Left lobe of liver (tissue), 2 donors: Measurements from ENCODE around the gene GRIK1. TPM values are rescaled to one million over a fixed set of nuclear protein-coding genes. Genes with fewer than 3 reads are reported as not detected.

Experiments
- ATAC-seq: fragments of 200-7000 bp; cut with Tn5 transposase; one replicate; pipeline ENCODE4 v1.9.1; 2020; ENCODE audit warnings: mild to moderate bottlenecking, moderate library complexity
- DNase-seq: peaks from one replicate; pipeline ENCODE4 v3.0.0-alpha.2; 2020; ENCODE audit warnings: low spot score
- total RNA-seq: library from RNA; stranded (reverse); gene quantifications from one replicate; pipeline ENCODE4 v1.2.1, GENCODE V29; 2021
- donor health status: DM: no; HTN: no; CAD: no; lungs with moderate emphysema.
- donor health status: DM: no; HTN: yes; CAD: no.

Gene GRIK1
- total RNA-seq, 1 donor from 2014 or later = 0.18 TPM

DNA sequence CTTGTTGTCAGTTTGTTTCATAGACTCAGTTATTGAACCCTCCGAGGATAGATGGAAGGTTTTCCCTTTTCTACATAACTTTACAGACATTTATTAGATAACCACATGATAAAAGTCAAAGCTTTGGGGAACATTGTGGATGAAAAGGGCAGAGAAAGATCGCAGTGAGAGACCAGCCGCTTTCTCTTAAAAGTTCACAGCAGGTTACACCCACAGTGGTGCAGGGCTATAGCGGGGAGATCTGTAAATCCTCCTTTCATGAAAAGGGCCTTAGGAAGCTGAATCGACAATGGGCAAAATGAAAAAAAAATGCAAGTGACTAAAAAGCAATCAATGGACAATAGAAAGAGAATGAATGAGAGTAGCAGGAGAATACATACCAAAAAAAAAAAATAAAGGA is 218.6 kb downstream of the GRIK1 start:
- ATAC-seq = no peak

DNA sequence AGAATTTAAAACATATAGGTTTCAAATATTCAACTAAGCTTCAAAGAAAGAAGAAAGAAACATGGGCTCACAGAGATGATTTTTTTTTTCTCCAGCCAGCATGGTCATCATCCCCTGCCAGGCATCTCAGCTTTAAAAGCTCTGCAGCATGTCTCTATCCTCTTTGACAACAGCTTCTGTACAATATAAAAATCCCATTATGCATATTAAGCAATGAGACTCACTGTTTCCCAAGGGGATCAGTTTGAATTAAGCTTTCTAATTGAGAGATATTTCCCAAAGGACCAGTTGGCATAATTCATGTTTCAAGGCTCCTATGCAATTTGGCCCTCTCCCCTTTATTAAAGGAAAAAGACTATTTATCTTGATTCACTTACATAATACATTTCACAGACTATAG is 220.3 kb downstream of the GRIK1 start:
- DNase-seq (no peak), ATAC-seq (no peak)

More for the DNA sequence above, 218.6 kb downstream of the GRIK1 start:
- no peak for DNase-seq

DNA sequence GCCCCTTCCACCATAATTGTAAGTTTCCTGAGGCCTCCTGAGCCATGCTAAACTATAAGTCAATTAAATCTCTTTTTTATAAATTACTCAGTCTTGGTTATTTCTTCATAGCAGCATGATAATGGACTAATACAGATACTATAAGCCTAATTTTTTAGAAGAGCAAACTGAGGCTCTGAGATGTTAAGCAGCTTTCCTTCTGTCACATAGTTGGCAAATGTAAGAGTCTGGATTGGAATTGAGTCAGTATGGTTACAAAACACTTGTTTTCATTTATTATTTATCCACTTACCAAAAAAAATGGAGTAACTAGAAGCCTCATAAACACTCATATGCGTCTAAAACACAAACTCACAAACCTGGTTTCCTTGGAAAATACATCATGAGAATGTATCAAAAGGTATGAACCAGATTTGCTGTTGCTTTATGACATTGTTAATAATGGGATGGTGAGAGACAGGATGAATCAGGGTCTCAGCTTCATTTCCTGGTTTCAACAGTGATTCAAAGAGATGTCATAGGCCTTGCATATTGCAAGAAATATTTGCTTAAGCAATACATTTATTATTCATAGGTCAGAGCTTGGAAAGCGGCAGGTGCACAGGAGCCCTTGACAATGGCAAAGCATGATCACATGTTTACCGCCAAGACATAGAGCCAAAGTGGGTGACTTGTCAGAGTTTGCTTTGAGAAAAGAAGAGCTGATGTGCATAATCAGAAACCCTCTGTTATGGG is 221.5 kb downstream of the GRIK1 start:
- ATAC-seq = no peak
- DNase-seq = no peak

DNA sequence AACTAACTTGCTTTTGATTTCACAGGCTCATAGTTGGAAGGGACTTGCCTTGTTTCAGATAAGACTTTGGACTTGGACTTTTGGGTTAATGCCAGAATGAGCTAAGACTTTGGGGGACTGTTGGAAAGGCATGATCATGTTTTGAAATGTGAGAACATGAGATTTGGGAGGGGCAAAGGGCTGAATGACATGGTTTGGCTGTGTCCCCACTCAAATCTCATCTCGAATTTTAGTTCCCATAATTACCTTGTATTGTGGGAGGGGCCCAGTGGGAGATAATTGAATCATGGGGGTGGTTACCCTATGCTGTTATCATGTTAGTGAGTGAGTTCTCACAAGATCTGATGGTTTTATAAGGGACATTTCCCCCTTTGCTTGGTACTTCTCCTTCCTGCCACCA is 222.1 kb downstream of the GRIK1 start:
- no peak for DNase-seq
- ATAC-seq = no peak

DNA sequence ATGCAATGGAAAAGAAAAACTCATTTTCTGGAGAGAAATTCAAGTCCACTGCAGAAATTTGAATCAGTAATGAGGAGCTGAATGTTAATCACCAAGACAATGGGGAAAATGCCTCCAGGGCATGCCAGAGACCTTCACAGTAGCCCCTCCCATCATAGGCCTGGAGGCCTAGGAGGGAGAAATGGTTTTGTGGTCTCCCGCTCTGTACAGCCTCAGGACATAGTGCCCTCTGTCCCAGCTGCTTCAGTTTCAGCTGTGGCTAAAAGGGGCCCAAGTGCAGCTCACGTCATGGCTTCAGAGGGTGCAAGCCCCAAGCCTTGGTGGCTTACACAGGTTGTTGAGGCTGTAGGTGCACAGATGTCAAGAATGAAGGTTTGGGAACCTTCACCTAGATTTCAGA is 223.0 kb downstream of the GRIK1 start:
- no peak for DNase-seq

DNA sequence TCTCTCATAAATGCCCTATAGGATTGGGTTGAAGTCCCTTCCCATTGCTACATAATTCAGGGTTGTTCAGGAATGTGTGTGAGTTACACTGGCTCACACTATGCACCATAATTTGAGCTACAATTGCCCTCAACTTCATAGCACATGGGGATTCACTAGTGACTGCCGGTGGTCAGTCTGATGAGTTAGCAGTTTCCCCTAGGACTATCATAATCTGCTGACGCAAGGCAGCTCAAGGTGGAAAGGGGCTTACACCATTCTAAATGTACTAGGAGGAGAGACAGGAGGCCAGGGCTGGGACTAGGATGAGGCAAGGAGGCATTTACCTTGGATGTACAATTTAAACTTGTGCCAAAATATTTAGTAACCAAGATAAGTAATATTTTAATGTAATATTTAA is 224.7 kb downstream of the GRIK1 start:
- no peak for ATAC-seq
- DNase-seq = no peak

More for the DNA sequence above, 223.0 kb downstream of the GRIK1 start:
- no peak for ATAC-seq

DNA sequence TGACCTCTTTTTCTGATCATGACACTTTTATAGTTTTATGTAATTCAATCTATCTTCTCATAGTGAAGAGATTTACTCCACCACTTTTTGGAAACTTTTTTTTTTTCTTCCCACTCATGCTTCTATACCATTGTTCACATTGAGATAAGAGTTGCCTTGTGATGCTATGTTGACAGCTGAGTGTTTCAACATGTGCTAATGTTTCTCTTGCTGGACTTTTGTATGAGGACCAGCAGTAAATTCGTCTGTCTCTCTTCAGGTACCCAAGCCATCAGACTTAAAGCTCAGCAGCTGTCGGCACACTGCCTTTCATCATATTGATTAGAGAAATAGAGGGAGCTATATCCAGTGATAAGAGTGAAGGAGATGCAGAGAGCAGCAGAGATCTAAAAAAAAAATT is 227.0 kb downstream of the GRIK1 start:
- ATAC-seq = no peak
- no peak for DNase-seq

DNA sequence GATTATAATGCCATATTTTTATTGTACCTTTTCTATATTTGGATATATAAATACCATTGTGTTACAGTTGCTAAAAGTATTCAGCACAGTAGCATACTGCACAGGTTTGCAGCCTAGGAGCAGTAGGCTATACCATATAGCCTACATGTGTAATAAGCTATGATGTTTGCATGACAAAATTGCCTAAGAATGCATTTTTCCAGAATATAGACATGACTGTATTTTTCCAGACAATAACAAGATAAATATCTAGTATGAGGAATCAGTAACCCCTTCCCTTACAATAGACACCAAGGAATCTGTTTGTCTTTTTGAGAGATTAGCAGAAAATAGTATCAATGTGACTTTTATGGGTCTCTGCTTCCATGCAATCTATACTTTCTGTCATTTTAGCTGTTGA is 228.6 kb downstream of the GRIK1 start:
- DNase-seq = no peak
- ATAC-seq = no peak

DNA sequence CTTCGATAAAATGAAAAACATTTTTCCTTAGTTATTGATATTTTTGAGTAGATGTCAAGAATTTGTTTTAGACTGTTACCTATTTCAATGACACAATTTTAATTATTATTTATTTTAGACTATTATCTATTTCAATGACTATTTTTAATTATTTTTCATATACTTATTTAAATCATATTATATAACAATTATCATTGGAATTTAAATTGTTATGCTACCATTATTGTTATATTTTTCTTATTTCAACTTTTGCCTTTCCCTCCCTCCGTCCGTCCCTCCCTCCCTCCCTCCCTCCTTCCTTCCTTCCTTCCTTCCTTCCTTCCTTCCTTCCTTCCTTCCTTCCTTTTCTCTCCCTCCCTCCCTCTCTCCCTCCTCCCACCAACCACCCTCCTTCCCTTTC is 229.3 kb downstream of the GRIK1 start:
- ATAC-seq = no peak
- DNase-seq = no peak

DNA sequence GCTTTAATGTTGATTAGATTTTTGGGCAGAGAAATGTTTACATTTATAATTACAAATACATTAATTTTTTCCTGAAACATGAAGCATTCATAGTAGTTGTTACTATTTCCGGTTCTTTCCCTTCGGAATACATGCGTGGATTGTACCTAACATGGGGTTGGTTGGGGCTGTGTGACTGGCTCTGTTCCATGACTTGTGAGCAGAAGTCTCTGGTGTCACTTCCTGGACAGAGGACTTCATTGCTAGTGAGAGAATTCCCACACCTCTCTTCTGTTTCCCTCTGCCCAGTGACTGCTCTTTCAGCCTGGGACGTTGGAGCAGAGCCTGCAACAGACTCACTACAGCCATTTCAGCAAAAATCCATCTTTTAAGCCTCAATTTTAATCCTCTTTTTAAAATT is 231.4 kb downstream of the GRIK1 start:
- DNase-seq (no peak), ATAC-seq (no peak)

DNA sequence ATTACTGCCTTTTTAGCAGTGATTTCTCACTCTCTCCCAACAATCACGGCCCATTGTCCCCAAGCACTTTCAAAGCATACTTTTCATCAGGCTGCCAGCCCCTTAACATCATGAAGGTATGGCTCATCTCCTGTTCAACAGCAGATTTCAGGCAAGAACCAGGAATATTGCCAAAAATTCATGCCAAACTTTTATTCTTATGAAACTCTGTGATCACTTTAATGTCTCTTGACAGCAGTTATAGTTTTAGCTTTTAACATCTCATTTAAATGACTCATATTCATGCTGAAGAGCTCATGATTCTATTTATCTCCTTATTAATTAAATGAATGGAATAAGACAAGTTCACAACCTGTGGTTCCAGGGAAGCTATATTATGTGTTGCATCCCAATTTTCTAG is 235.1 kb downstream of the GRIK1 start:
- ATAC-seq = no peak
- DNase-seq = no peak

DNA sequence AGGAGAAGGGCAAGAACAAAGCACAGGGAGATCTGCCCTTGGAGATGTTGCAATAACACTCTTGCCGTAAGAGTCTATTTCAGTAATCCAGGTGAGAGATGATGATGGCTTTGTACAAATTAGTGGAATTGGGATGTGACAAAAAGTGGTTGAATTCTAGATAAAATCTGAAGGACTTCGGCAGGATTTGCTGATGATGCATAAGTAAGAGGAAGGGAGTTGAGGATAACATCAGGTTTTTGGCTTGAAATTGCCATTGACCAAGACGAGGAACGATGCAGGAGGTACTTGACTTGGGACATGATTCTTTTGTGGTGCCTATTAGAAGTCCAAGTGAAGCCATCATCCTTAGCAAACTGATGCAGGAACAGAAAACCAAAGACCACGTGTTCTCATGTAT is 238.1 kb downstream of the GRIK1 start:
- no peak for ATAC-seq
- no peak for DNase-seq

DNA sequence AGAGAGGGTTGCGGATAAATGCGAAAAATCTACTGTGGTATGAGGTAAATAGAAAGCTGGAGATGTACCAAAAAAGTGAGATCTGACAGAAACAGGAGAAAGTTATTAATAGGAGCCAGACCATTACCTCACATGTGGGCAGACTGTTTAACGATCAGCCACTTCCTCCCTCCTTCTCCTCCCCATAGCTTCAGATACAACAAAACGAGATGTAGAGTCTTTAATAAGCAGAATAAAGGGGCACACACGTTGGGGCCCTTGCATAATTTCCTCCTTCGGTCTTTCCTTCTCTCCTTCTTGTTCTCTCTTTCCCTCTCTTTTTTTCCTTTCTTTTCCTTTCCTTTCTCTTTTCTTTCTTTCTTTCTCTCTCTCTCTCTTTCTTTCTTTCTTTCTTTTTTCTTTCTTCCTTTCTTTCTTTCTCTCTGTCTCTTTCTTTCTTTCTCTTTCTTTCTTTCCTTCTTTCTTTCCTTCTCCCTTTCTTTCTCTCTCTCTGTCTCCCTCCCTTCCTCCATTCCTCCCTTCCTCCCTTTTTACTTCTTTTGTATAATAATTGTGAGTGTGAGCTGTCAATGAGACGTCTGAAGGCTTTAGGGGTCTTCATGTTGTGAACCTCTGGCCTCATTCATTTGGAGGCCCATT is 242.1 kb downstream of the GRIK1 start:
- ATAC-seq (no peak), DNase-seq (no peak)

DNA sequence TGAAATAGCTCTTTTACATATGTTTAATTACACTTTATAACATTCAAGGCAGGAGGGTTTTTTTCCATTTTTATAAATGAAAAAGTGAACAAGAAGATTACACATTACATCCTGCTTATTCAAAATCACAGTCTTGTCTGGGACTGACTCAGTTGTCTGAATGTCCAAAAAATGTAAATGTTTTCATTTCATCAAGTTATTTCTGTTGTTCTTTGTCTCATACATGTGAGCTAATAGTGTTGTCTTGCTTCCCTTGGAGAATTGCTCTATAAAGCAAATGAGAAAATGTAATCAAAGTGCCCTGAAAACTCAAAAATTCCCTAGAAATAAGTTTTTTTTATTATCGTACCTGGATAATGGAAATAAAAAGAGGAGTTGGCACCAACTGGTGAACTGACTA is 242.9 kb downstream of the GRIK1 start:
- DNase-seq (no peak), ATAC-seq (no peak)

DNA sequence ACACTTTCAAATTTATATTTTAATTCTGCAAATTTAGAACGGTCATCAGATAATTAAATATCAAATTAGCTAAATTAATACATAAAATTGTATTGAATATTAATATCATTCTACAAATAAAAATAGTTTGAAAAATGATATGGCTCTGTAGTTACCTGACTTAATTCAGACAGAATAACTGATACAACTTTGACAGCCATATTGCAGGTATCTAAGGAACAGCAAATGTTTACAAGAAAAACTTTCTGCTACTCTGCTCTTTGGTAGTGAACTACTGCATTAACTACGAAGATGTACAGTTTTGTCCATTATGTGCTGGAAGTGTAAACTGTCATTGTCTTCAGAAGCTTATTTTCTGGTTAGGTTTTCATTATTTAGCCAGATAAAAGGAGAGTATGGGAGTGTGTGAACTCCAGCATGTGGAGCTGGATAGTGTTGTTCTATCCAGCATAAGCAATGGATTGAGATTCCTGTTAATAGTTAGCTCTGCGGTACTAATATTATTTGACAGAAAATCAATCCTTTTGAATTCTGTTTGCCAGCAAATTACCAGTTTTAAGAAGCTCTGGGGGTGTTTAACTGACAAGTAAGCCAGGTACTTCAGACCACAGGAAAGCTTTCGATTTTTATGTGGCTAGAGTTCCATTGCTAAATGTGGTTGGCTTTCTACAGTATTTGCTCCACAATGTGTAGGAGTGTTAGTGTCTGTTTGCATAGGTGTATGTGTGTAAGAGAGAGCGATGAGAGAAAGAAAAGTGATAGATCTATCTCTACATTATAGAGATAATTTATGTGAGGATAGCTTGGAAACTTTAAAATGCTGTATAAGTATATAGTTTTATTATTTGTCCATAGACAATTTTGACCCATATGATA is 247.9 kb downstream of the GRIK1 start:
- DNase-seq = no peak
- ATAC-seq = no peak

DNA sequence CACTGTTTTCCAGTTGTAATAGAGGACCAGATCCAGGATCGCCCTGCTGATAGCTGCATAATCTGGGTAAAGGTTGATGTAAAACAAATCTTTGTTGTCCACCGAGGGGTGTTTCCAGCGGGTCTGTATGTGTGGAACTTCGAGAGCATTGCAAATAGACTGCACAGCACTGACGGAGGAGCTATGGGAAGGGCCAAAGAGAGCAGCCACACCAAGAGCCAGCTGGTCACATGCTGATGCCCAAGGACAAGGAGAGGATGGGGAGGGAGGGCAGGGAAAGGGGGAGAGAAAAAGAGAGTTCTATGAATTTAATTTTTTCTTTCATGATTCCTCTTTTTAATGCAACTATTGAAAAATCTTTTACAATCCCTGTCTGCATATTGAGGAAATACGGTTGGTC is 250.0 kb downstream of the GRIK1 start:
- DNase-seq (no peak), ATAC-seq (no peak)

DNA sequence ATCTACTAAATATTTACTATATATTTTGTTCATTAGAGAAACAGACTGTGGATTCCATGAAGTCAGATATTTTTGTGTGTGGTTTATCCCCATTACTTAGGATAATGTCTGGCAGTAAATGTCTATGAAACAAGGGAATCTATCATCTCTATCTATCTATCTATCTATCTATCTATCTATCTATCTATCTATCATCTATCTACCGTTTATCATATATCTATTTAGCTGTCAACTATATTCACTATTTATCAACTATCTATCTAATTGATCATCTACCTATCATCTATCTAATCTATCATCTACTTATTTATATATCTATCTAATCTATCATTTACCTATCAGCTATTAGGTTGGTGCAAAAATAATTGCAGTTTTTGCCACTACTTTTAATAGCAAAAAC is 255.7 kb downstream of the GRIK1 start:
- ATAC-seq = no peak
- DNase-seq = no peak

DNA sequence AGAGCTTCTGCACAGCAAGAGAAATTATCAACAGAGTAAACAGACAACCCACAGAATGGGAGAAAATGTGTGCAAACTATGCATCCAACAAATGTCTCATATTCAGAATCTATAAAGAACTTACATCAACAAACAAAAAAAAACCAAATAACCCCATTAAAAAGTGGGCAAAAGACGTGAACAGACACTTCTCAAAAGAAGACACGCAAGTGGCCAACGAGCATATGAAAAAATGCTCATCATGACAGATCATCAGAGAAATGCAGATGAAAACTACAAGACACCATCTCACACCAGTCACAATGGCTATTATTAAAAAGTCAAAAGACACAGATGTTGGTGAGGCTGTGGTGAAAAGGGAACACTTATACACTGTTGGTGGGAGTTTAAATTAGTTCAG is 257.0 kb downstream of the GRIK1 start:
- ATAC-seq (no peak), DNase-seq (no peak)

DNA sequence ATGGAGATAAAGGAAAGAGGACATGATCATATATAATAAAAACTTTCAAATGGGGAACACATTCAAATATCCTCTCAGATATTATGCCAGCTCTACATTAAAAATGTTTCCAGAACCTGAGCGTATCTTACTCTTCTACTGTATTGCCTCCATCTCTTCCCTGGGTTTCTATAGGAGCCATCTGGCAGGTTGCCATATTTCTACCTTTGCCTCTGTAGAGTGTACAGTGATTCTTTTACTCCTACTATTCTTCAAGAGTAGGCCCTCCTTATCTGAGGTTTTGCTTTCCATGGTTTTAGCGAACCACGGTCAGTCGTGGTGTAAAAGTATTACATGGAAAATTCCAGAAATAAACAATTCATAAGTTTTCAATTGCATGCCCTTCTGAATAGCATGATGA is 259.5 kb downstream of the GRIK1 start:
- DNase-seq (no peak), ATAC-seq (no peak)

DNA sequence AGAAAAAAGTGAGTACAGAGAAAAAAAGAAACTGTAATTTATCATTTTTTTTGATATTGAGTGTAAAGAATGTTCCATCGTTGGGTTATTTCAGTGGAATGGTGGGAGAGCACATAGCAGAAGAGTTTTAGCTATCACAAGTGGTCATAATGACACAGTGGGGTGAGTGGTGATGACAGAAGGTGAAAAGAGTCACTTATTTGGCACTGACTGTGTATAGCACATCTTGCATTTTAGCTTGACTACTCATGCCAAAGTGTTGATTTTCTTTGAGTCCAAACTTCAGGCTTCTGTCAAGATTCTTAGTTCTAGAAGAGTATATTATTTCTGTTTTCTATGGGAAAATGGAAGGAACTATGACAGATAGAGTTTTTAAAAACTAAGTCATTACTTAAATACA is 261.2 kb downstream of the GRIK1 start:
- ATAC-seq = no peak

DNA sequence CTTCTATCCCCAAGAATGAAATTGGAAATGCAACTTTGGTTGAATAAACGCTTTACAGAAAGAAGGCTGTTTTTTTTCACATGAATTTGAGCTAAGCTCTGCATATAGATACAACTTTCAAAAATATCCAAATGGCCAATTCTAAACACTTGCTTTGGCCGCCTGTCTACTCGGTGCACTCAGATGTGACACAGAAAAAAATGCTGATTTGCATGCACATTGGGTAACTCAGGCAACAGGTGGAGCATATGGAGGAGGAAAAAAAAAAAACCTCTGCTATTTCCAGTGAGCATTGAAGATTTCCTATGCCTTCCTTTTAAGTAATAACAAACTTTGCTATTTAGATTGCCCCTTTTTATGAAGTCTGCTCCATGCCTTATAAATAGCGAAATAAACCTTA is 262.5 kb downstream of the GRIK1 start:
- no peak for DNase-seq
- no peak for ATAC-seq

More for the DNA sequence above, 261.2 kb downstream of the GRIK1 start:
- no peak for DNase-seq

DNA sequence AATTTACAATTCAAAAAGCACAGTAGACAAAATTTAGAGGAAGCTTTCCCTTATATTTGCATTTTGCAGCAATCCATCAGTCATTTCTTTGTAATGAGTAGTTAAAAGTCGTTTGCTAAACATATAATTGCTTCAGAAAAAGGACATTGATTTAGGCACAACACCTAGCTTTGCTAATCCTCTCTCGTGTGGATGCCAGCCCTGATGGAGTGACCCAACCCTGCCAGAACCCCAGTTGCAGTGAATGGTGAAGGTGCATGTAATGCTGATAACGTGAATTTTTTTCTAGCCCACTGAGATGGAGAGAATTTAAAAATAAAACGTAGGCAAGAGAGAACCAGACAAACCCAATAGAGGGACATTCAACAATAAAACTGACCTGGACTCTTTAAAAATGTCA is 263.4 kb downstream of the GRIK1 start:
- ATAC-seq = no peak
- no peak for DNase-seq
